CD4-positive, alpha-beta T cell (primary cell): Measurements from ENCODE around the gene FAM221B. TPM values are rescaled to one million over a fixed set of nuclear protein-coding genes. Genes with fewer than 3 reads are reported as not detected.

Experiments used
- ATAC-seq: fragments of 200-7000 bp; cut with Tn5 transposase; one replicate; pipeline ENCODE4 v1.10.0; 2022; ENCODE audit warnings: mild to moderate bottlenecking; ENCODE audit not compliant: poor library complexity
- CTCF ChIA-PET: fragments of 350-600 bp; sonication (Branson Sonifier 250); formaldehyde crosslinking; loops from one replicate; lab custom pipeline; 2021; ENCODE audit warnings: antibody characterized with exemption, inconsistent platforms; lab: Charles Lee
- POLR2A ChIA-PET: fragments of 350-600 bp; sonication (Branson Sonifier 250); formaldehyde crosslinking; loops from one replicate; lab custom pipeline; 2021; ENCODE audit warnings: antibody characterized with exemption, inconsistent platforms; lab: Charles Lee
- DNase-seq, 14 experiments: peaks; one replicate each; pipeline ENCODE4 v3.0.0-alpha.2; 2013 to 2020; ENCODE audit warnings: mixed read lengths in 2 of 14
- H3K27ac ChIP-seq, 2 donors: one replicate each; pipeline versions ENCODE4 v1.5.1 to v1.7.0; 2013; ENCODE audit warnings: low read length in 2 of 2, low read depth in 1 of 2, mild to moderate bottlenecking in 1 of 2
- H3K27me3 ChIP-seq, 2 experiments: 1 replicate in 1 of 2; 2 replicates in 1 of 2; pipeline versions ENCODE4 v1.6.1 to v1.7.0; 2013; ENCODE audit warnings: low read length in 2 of 2, control low read depth in 1 of 2, mild to moderate bottlenecking in 1 of 2, moderate library complexity in 1 of 2; ENCODE audit not compliant: insufficient read depth in 2 of 2, control insufficient read depth in 1 of 2
- H3K36me3 ChIP-seq: one replicate; pipeline ENCODE4 v1.6.1; 2013; ENCODE audit warnings: low read length, control low read depth; ENCODE audit not compliant: insufficient read depth
- H3K4me1 ChIP-seq: one replicate; pipeline ENCODE4 v1.6.1; 2013; ENCODE audit warnings: low read length, control low read depth; ENCODE audit not compliant: insufficient read depth
- H3K4me3 ChIP-seq: one replicate; pipeline ENCODE4 v1.5.1; 2013; ENCODE audit warnings: mild to moderate bottlenecking, low read length, moderate library complexity
- H3K9me3 ChIP-seq, 2 experiments: 1 replicate in 1 of 2; 2 replicates in 1 of 2; pipeline versions ENCODE4 v1.6.1 to v1.7.0; 2013; ENCODE audit warnings: low read length in 2 of 2, mild to moderate bottlenecking in 2 of 2, control low read depth in 1 of 2, moderate library complexity in 1 of 2; ENCODE audit not compliant: control insufficient read depth in 1 of 2, insufficient read depth in 1 of 2
- H3K27ac Mint-ChIP-seq: one replicate; pipeline ENCODE4 v1.8.0; 2020; ENCODE audit warnings: mixed read lengths
- H3K27me3 Mint-ChIP-seq: one replicate; pipeline ENCODE4 v1.8.0; 2021; ENCODE audit warnings: mixed read lengths
- H3K36me3 Mint-ChIP-seq: one replicate; pipeline ENCODE4 v1.8.0; 2021; ENCODE audit warnings: low read depth, mixed read lengths
- H3K4me1 Mint-ChIP-seq: one replicate; pipeline ENCODE4 v1.8.0; 2021; ENCODE audit warnings: low read depth, mixed read lengths
- H3K4me3 Mint-ChIP-seq: one replicate; pipeline ENCODE4 v1.8.0; 2020; ENCODE audit warnings: mild to moderate bottlenecking, mixed read lengths
- H3K9me3 Mint-ChIP-seq: one replicate; pipeline ENCODE4 v1.8.0; 2020; ENCODE audit warnings: mixed read lengths
- intact Hi-C, 2 experiments: fragments of 100-400 bp; cut with DNase I in 1 of 2; cut with micrococcal nuclease in 1 of 2; formaldehyde crosslinking; loops; one replicate each; pipeline versions ENCODE4 v1.15.1 to v1.9.0; 2023 to 2025; cut with DNase I, micrococcal nuclease
- total RNA-seq, 174 experiments: library from RNA in 2 of 174; stranded (reverse) in 2 of 174; gene quantifications; one replicate each; pipeline ENCODE4 v1.2.3 and lab custom pipeline; 2021 to 2026
- TF ChIP-seq, protein P1 (sequence below): fragments of 200-600 bp; IDR thresholded peaks from one replicate; pipeline ENCODE4 v1.8.0; 2022; ENCODE audit warnings: antibody characterized with exemption, mild to moderate bottlenecking

FAM221B gene
- total RNA-seq, 2 experiments from 2014 or later, result not detected

DNA sequence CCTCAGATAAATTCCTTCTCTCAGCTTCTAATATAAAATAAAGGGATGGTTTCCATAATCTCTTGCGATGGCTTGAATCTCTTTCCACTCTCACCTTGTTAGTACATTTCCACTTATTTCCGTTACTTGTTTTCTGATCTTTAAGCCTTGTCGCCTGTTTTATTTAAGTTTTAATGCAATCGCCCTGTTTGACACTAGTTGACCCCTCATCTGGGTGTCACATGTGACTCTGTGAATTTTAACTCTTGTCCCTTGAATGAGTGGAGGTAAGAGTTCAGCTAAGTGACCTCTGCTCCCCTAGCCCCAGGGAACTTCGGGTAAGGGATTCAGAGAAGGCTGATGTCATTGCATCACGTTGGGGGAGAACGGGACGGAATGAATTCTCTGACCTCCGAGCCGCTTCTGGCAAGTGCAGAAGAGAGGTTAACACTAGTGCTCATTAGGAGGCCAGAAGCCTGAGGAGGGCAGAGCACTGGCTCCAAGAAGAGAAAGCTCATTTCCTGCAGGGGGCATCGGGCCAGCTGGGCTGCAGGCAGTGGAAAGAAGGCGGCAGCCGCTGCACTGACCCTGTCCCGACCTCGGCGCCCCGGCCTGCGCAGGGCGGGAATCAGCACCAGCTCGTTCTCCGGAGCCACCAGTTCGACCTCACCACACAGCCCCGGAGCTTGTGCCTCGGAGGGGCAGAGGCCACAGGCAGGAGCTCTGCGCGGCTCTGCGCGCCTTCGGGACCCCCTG is 14.3 kb downstream of the FAM221B start:
- Mint-ChIP-seq H3K27ac (peak overlapping the region; percentile 91), H3K36me3 (peaks cover 17% of the 10 kb centered on the region), H3K27me3 (no peaks in the 10 kb centered on the region), H3K4me1 (peaks cover 43% of the 10 kb centered on the region), H3K4me3 (peak overlapping the region; percentile 91), H3K9me3 (no peaks in the 10 kb centered on the region)
- ATAC-seq, result no peak
- CTCF ChIA-PET, result interaction anchor here (1.8 kb wide), 1 partner anchor 12 kb away, joined by 7 read pairs; no protein-coding TSS in a partner anchor
- H3K27ac ChIP-seq, result peak overlapping the region; percentile 39 to 68
- TF ChIP-seq, protein P1, sequence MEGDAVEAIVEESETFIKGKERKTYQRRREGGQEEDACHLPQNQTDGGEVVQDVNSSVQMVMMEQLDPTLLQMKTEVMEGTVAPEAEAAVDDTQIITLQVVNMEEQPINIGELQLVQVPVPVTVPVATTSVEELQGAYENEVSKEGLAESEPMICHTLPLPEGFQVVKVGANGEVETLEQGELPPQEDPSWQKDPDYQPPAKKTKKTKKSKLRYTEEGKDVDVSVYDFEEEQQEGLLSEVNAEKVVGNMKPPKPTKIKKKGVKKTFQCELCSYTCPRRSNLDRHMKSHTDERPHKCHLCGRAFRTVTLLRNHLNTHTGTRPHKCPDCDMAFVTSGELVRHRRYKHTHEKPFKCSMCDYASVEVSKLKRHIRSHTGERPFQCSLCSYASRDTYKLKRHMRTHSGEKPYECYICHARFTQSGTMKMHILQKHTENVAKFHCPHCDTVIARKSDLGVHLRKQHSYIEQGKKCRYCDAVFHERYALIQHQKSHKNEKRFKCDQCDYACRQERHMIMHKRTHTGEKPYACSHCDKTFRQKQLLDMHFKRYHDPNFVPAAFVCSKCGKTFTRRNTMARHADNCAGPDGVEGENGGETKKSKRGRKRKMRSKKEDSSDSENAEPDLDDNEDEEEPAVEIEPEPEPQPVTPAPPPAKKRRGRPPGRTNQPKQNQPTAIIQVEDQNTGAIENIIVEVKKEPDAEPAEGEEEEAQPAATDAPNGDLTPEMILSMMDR, result no peak
- peaks cover 4% of the 10 kb centered on the region for H3K36me3 ChIP-seq
- peak in 8 of 14 experiments; percentile 11 to 68 (median 31) for DNase-seq
- intact Hi-C loops, result loop anchor here (2.0 to 10.0 kb wide), 8 partner anchors 67 to 822 kb away; partner anchors contain the start of genes CREB3 (in 2 of the 2), TLN1 (in 2 of the 2), ATOSB (in 1 of the 2) and GBA2 (in 1 of the 2)
- POLR2A ChIA-PET, result interaction anchor here (0.6 to 1.5 kb wide), 6 partner anchors 8 to 156 kb away, joined by 3 to 7 read pairs (median 4); partner anchors contain the start of genes CCDC107, CREB3, FAM221B and RMRP
- no peaks in the 10 kb centered on the region for H3K9me3 ChIP-seq
- H3K4me1 ChIP-seq, result peaks cover 42% of the 10 kb centered on the region
- H3K4me3 ChIP-seq, result peak overlapping the region; percentile 80
- H3K27me3 ChIP-seq, result no peaks in the 10 kb centered on the region

DNA sequence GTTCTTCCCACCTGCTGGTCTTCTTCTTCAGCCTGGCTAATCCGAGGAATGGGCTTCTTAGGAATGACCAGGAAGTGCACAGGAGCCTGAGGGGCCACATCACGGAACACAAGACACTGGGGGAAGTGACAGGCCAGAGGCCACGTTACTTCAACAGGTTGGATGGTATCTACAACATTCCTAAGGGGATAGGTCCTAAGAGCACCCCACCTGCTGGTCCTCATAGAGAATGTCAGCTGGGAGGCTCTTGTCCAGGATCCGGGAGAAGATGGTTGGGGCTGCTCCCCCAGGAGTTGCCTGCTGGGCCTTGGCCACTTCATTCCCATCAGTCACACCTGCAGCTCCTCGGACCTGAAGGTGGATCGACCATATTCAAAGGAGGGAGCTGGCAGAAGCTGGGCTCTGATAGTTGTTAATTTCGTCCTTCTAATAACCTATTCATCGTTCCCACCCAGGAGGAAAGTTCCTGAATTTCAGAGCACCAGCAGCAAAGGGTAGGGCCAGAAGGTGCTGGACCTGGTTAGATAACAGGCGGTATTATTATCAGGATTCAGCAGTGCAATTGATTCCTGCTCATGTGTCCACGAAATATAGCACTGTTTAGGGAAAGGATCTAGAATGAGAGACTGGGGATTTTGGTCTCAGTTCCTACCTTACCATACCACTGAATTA is 15.0 kb downstream of the FAM221B start:
- Mint-ChIP-seq H3K4me1 (peaks cover 43% of the 10 kb centered on the region), H3K36me3 (peaks cover 24% of the 10 kb centered on the region), H3K9me3 (no peaks in the 10 kb centered on the region), H3K27me3 (no peaks in the 10 kb centered on the region), H3K27ac (peak overlapping the region; percentile 91), H3K4me3 (peak overlapping the region; percentile 91)
- no peak overlapping the region for H3K27ac ChIP-seq
- ChIA-PET POLR2A (interaction anchor here (1.2 to 2.2 kb wide), 3 partner anchors 8 to 13 kb away, joined by 4 to 10 read pairs (median 5); no protein-coding TSS in a partner anchor), CTCF (interaction anchor here (1.8 to 2.4 kb wide), 2 partner anchors 12 to 23 kb away, joined by 7 to 10 read pairs; no protein-coding TSS in a partner anchor)
- TF ChIP-seq, protein P1, result no peak
- ATAC-seq (no peak), DNase-seq (peak in 1 of 14 experiments; percentile 27)
- H3K4me3 ChIP-seq, result no peak overlapping the region
- no peaks in the 10 kb centered on the region for H3K27me3 ChIP-seq
- intact Hi-C loops, result loop anchor here (2.0 to 10.0 kb wide), 9 partner anchors 66 to 821 kb away; partner anchors contain the start of genes CREB3 (in 2 of the 2), TLN1 (in 2 of the 2), ATOSB (in 1 of the 2) and GBA2 (in 1 of the 2)
- peaks cover 11% of the 10 kb centered on the region for H3K36me3 ChIP-seq
- peaks cover 42% of the 10 kb centered on the region for H3K4me1 ChIP-seq
- no peaks in the 10 kb centered on the region for H3K9me3 ChIP-seq

DNA sequence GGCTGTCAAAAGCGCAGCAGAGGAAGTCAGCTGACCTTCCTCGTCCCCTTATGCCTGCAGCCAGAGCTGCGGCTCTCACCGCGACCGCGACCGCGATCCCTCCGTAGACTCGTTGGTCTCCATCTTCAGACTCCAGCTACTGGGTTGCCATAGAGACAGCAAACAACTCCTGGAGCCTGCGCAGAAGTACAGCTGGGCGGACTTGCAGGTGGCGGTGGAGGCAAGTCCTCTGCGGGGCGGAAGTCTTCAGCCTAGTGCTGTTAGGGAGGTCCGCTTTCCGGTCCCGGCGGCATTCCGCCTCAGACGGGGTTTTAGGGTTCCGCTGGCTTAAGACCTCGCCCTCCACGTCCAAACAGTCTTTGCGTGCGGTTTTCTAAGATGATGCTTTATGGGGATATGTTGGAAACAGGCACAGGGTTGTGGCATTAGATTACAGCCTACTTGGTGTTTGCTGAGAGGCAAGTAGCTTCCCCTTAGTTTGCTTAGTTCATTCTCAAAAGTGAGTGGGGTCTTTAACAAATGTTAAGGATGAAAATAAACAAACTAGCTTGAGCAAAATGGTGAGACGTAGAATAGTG is 16.4 kb downstream of the FAM221B start, which contains the start of gene SPAG8:
TSS of gene SPAG8 (minus strand) at position 238 of the 578 bp plus-strand sequence. CDS start at position 123, 115 bp downstream.
- Mint-ChIP-seq H3K27me3 (no peaks in the 10 kb centered on the region), H3K9me3 (no peaks in the 10 kb centered on the region), H3K4me3 (peak within 1 kb of the TSS; percentile 91), H3K4me1 (peaks cover 43% of the 10 kb centered on the region), H3K36me3 (peaks cover 37% of the 10 kb centered on the region), H3K27ac (peak within 1 kb of the TSS; percentile 91)
- ChIA-PET CTCF (interaction anchor here (0.9 to 2.4 kb wide), 10 partner anchors 14 to 208 kb away, joined by 3 to 10 read pairs (median 4); partner anchors contain the start of genes CCDC107, CREB3, RMRP and TLN1), POLR2A (interaction anchor here (0.9 to 3.4 kb wide), 15 partner anchors 8 to 209 kb away, joined by 3 to 14 read pairs (median 4); partner anchors contain the start of genes CCDC107, CREB3, FAM221B and GBA2)
- peak; percentile 89 to 99 (median 93) for DNase-seq
- TF ChIP-seq, protein P1, result no peak
- H3K4me3 ChIP-seq, result peak within 1 kb of the TSS; percentile 62
- H3K27me3 ChIP-seq, result no peaks in the 10 kb centered on the region
- H3K27ac ChIP-seq, result peak within 1 kb of the TSS; percentile 69 to 77
- ATAC-seq, result peak; percentile 63
- peaks cover 20% of the 10 kb centered on the region for H3K36me3 ChIP-seq
- intact Hi-C loops, result loop anchor here (1.0 to 10.0 kb wide), 8 partner anchors 17 to 820 kb away; partner anchors contain the start of genes ATOSB (in 1 of the 2), CREB3 (in 1 of the 2), GBA2 (in 1 of the 2) and RGP1 (in 1 of the 2)
- H3K4me1 ChIP-seq, result peaks cover 42% of the 10 kb centered on the region
- no peaks in the 10 kb centered on the region for H3K9me3 ChIP-seq
